EL (cell line): Measurements from ENCODE around the gene PTGER1.

Experiments
- DNase-seq: peaks from one replicate; pipeline ENCODE4 v3.0.0-alpha.2; 2016

The PTGER1 gene

GRCh38 chr19:14439014-14439413 is 36.1 kb downstream of the PTGER1 start:
- no peak for DNase-seq

DNA sequence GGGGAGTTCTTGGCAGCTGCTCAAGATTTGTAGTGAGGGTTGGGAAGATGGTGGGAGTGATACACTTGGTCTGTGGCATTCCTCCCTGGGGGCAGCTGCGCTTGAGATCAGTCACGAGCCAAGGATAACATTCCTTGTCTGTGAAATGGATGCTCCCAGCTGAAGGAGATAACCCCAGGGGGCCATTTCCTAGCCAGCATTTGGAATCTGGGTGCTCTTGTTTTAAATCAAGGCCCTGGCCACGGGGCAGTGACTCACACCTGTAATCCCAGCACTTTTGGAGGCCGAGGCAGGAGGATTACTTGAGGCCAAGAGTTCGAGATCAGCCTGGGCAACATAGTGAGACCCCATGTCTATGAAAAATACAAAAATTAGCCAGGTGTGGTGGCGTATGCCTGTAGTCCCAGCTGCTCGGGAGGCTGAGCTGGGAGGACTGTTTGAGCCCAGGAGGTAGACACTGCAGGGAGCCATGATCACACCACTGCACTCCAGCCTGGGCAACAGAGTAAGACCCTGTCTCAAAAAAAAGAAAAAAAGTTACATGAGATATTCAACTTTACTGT is 37.5 kb downstream of the PTGER1 start:
- DNase-seq = peak; percentile 52

- no peak for DNase-seq
Measured at GRCh38 chr19:14435320-14436050, 39.7 kb downstream of the PTGER1 start.

- DNase-seq = peak; percentile 76
Measured at GRCh38 chr19:14434543-14435319, 40.4 kb downstream of the PTGER1 start.

DNA sequence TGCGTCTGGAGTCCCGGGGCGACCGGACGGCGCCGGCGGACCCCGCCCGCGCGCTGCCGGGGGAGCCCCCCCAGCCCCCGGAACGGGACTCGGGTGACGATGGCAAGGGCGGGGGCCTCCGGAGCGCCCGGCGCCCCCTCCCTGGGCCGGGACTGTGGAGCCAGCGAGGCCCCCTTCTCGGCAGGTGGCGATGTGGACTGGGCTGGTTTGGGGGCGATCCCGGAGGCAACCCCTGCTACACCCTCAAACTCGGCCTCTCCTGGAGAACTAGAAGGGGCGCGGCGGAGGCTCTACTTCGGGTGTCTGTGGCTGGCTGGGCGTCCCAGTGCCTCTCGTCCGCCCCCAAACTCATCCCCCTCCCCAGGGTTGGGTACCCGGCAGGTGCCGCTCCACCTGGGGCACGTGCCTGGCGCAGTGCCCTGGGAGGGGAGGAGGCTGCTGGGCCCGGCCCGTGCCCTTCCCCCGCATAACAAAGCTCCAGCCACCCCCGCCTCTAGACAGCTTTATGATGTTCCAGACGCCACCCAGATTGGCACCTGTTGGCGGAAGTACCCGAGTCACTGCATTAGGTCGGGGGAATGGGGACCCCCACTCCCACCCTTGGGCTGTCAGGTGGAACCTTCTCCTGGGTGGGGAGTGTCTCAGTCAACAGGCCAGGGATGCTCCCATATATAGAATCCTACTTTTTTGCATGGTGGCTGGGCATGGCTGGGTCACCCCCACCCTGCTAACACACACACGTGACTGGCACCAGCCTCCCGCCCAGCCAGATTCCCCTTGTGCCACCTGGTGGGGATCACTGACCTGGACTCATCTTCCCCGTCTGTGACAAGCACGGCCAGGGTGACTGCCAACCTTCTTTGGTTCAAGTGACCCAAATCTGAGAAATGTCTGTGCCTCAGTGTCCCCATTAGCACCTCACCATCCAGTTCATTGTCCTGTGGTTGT is 41.3 kb downstream of the PTGER1 start:
- no peak for DNase-seq

DNA sequence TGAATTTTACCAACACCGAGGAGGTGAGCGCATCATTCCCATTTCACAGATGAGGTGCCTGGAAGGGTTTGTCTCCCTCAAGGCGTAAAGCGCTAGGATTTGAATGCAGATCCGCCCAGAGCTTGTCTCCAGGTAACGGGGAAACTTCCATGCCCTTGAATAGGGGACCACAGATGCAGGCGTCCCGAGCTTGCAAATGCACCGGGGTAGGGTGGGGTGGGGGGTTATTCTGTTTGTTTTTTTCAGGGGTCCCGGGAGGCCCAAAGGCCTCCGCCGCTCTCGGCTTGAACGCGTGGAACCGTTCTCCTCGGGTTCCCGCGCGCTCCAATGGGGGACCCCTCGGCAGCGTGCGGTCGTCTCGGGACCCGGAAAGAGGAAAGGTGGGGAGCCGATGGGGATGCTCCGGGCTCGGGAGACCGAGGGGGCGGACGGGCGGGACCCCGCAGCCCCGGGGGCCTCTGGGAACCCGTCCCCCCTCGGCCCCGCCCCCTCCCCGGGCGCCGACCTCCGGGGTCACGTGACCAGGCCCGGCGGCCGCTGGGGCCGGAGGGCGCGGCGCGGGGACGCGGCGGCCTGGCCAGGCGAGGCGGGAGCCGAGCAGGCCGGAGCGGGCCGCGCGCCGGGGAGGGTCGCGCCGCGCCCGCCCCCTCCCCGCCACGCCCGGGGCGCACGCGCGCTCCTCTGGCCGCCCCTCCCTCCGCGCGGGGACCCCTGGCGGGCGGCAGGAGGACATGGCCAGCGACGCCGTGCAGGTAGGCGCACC is 42.2 kb downstream of the PTGER1 start, which contains the start of gene PKN1:
TSS of gene PKN1 (plus strand) at position 516 of the 763 bp plus-strand sequence. CDS start at position 732, 216 bp downstream.
- DNase-seq = peak; percentile 56

GRCh38 chr19:14430712-14431111 is 44.4 kb downstream of the PTGER1 start:
- DNase-seq = no peak

GRCh38 chr19:14428882-14429416 is 46.2 kb downstream of the PTGER1 start:
- DNase-seq = no peak

DNA sequence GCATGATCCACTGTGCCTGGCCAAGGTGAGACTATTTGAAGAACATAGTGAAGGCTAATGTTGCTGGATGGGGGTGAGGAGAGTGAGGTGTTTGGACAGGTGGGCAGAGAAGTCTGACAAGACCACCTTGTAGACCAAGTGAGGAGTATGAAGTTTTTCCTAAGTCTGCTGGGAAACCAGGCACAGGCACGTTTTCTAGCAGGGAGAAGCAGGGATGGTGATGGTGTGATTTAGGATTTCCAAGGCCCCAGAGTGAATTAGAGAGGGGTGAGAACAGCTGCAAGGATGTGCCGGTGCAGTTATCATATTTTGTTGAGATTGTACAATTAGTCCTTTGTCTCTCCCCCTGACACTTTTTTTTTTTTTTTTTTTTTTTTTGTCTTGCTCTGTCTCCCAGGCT is 47.7 kb downstream of the PTGER1 start:
- no peak for DNase-seq

DNA sequence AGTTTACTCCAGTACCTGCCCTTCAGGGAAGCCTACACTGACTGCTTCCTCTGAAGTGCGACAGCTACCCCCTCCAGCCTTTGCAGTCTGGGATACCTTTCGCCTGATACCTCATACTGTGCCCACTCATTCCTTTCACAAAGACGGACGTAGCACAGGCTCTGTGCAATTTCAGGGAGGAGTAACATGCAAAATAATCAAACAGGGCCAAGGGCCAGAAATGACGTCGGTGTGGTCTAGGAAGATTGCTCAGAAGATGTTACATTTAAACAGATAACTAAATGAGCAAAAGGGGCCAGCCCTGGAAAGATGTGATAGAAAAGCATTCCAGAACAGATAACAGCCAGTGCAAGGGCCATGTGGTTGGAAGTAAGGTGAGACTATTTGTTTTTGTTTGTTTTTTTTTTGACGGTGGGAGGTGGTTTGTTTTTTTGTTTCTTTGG is 49.4 kb downstream of the PTGER1 start:
- DNase-seq = peak; percentile 42
